Measurements from ENCODE around the gene FOXF1. TPM values are rescaled to one million over a fixed set of nuclear protein-coding genes. Genes with fewer than 3 reads are reported as not detected.

The FOXF1 gene
- total RNA-seq, 1 donor from 2014 or later: 0.33 TPM

DNA sequence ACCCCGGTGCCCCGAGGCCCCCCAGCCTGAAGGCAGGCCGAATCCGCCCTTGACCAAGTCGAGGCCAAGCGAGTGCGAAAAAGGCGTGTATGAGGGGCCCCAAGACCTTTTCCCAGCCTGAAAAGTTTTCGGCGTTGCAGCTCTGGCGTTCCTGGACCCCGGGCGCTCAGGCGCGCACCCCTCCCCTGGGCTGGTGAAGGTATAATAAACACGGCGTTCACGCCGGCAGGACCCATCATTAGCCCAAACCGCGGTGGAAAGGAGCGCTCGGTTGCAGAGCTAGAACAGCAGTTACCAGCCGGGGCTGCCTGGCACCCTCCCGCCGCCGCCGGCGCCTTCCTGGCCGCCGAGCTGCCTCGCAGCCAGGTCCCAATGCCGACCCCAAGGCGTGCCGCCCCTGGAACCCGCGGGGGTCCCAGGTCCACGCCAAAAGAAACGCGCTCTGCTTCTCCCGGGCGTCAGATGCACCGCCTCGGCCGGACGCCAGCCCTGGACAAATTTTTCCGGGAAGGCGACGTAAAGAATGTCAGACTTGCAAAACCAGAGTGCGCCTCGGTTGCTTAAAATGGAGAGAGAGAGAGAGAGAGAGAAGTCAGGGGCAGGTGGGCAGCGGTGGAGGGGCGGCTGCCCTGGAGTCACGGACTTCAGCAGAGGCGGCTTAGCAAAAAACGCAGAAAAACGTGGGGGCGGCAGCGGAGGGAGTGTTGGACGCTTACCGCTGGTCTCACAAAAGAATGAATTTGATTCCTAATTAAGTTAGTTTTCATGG lies 11.5 kb upstream of the FOXF1 start:
- TF ChIP-seq, protein P1, sequence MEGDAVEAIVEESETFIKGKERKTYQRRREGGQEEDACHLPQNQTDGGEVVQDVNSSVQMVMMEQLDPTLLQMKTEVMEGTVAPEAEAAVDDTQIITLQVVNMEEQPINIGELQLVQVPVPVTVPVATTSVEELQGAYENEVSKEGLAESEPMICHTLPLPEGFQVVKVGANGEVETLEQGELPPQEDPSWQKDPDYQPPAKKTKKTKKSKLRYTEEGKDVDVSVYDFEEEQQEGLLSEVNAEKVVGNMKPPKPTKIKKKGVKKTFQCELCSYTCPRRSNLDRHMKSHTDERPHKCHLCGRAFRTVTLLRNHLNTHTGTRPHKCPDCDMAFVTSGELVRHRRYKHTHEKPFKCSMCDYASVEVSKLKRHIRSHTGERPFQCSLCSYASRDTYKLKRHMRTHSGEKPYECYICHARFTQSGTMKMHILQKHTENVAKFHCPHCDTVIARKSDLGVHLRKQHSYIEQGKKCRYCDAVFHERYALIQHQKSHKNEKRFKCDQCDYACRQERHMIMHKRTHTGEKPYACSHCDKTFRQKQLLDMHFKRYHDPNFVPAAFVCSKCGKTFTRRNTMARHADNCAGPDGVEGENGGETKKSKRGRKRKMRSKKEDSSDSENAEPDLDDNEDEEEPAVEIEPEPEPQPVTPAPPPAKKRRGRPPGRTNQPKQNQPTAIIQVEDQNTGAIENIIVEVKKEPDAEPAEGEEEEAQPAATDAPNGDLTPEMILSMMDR (IDR thresholded peaks at IDR 0.05; ENCODE audit: borderline replicate concordance): no peak
- intact Hi-C loops (cut with micrococcal nuclease): no loop called here
- H3K27me3 ChIP-seq (ENCODE audit: low read depth): peaks cover 100% of the 10 kb centered on the region
- no peaks in the 10 kb centered on the region for H3K36me3 ChIP-seq
- H3K9me3 ChIP-seq (replicated peaks): no peaks in the 10 kb centered on the region
- H3K27ac ChIP-seq (replicated peaks): no peak overlapping the region
- no peak overlapping the region for H3K4me3 ChIP-seq
- peaks cover 33% of the 10 kb centered on the region for H3K4me1 ChIP-seq
- no peak for DNase-seq

DNA sequence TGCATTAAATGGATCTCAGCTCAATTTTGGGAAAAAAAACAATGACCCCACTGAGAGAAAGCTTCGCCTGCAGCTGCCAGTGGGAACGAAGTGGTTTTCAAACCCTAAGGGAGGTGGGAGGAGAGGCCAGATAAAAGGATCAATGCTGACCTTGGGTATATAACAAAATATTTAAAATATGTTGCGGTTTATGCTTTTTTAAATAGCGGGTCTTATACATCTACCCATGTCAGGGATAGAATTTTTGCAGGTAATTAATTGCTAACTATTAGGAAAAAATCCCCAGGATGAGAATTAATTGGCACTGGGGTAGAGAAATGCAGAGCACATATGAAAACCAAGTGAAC lies 10.9 kb upstream of the FOXF1 start:
- DNase-seq: no peak
- TF ChIP-seq, protein P1 (IDR thresholded peaks at IDR 0.05; ENCODE audit: borderline replicate concordance): no peak
- H3K27ac ChIP-seq (replicated peaks): no peak overlapping the region
- H3K27me3 ChIP-seq (ENCODE audit: low read depth): peaks cover 100% of the 10 kb centered on the region
- intact Hi-C loops (cut with micrococcal nuclease): no loop called here
- no peaks in the 10 kb centered on the region for H3K36me3 ChIP-seq
- no peak overlapping the region for H3K4me3 ChIP-seq
- H3K9me3 ChIP-seq (replicated peaks): no peaks in the 10 kb centered on the region
- peaks cover 33% of the 10 kb centered on the region for H3K4me1 ChIP-seq

DNA sequence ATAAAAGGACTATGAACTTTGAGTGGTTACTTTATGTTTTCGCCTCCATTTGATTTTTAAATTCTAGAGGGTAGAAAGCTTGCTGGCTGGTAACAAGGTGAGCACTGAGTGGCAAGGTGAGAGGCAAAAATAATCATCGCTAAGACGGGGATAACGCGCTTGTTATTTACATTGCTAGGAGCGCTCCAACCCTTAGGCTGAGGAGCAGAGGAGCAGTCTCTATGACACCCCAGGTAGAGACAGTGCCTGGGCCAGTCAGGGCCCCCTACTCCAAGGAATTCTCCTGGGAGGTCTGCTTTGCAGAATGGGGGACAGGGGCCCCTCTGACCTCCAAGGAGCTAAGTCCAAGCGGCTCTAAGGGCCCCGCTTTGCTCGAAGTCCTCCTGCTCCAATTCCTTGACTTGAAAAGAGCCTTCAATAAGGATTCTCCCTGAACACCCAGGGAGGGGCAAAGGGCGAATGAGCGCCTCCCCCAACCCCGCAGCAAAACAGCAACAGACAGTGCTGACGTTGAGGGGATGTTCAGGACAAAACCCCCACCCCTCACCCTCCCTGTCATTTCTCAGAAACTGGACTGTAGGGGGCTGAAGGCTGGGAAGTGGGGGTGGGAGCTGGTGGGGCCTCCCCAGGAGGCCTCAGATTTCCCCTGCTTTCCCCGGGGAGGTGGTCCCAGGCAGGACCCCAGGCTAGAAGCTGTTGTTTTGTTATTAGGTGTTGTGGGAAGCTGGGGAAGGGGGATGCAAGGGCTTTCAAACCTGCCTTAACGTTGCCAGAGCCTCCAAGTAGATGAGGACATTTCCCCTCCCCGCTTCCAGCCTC lies 10.2 kb upstream of the FOXF1 start:
- intact Hi-C loops (cut with micrococcal nuclease): no loop called here
- H3K4me3 ChIP-seq: no peak overlapping the region
- TF ChIP-seq, protein P1 (IDR thresholded peaks at IDR 0.05; ENCODE audit: borderline replicate concordance): no peak
- H3K27ac ChIP-seq (replicated peaks): no peak overlapping the region
- H3K27me3 ChIP-seq (ENCODE audit: low read depth): peaks cover 100% of the 10 kb centered on the region
- H3K9me3 ChIP-seq (replicated peaks): no peaks in the 10 kb centered on the region
- no peaks in the 10 kb centered on the region for H3K36me3 ChIP-seq
- no peak for DNase-seq
- peaks cover 40% of the 10 kb centered on the region for H3K4me1 ChIP-seq

DNA sequence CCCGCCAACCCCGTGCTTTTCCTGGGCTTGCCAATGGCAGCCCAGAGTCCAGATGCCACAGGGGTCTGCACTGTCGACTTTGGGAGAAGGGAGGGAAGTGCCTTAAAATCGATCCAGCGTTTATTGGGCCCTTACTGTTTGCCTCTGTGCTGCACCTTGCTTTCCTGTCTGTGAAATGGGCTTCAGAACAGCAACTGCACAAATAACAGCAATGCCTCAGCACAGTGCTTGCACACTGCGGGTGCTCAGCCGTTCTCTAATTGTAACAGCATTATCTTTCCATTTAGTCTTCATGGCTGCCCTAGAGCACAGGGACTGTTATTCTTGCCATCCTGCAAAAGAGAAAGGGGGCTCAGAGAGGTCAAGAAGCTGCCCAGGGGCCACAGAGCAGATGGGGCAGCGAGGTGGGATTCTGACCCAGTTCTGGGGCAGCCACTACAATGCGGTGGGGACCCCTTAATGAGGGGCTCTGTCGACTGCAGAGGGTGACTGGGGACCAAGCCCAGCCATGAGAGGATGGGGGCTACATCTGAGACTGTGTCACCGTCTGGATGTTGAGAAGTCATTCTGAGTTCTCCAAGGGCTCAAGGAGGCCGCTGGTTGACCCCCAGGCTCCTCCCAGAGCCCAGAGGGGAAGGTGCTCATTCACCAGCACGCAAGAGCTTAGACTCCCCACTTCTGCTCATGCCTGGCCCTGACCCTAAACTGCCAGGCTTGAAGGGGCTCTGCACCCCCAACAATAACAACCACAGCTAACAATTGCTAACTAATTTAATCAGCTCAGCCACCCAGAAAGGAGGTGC lies 9.4 kb upstream of the FOXF1 start:
- peaks cover 100% of the 10 kb centered on the region for H3K27me3 ChIP-seq (ENCODE audit: low read depth)
- H3K9me3 ChIP-seq (replicated peaks): no peaks in the 10 kb centered on the region
- intact Hi-C loops (cut with micrococcal nuclease): no loop called here
- TF ChIP-seq, protein P1 (IDR thresholded peaks at IDR 0.05; ENCODE audit: borderline replicate concordance): no peak
- peaks cover 47% of the 10 kb centered on the region for H3K4me1 ChIP-seq
- no peak overlapping the region for H3K27ac ChIP-seq (replicated peaks)
- no peak for DNase-seq
- H3K4me3 ChIP-seq: no peak overlapping the region
- no peaks in the 10 kb centered on the region for H3K36me3 ChIP-seq
